HG03175 (cell line): ENCODE results near the gene TGFB1I1.

ENCODE experiments used
- ATAC-seq: cut with Tn5 transposase; IDR thresholded peaks from one replicate; pipeline ENCODE4 v1.9.1; 2021; ENCODE audit warnings: mild to moderate bottlenecking, moderate library complexity; ENCODE audit not compliant: unreplicated experiment

The TGFB1I1 gene

DNA sequence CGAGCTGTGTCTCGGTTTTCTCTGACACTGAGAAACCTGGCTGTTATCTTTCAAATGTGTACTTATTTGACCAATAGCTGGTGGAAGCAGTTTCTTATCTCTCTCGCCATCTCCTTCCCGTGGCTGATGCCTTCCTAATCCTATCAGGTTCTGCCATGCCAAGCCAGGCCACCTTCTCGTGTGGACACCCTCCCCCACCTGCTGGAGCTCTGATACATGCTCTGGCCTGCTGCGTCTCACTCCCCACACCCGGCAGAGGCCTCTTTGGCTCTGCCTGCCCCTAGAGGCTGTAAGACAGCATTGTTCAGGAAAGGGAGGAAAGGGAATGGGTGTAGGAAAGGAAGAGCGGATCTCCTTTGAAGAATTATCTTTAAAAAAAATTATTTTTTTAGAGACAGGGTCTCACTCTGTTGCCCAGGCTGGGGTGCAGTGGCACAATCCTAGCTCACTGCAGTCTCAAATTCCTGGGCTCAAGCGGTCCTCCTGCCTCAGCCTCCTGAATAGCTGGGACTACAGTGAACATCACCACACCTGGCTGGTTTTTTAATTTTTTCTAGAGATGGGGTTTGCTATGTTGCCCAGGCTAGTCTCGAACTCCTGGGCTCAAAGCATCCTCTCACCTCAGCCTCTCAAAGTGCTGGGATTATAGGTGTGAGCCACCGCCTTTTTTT, 20.1 kb upstream of the TGFB1I1 start:
- ATAC-seq, result no peak

DNA sequence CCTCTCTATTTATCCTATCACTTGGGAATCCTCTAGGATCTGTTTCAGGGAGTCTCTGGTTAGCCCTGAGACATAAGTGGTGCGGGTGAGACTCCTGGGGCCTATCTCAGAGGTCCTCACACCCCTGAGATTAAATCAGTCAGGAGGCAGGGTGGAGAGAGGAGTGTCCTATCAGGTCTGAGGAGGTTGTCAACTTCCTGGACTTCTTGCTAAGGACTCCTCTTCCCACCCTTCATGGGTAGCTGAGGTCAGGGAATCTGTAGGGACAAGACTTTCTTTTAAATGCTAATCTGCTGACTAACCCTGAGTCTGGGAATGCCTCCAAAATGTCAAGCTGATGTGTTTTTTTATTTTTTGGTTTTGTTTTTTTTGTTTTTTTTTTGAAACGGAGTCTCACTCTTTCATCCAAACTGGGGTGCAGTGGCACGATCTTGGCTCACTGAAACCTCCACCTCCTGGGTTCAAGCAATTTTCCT, 19.3 kb upstream of the TGFB1I1 start:
- ATAC-seq, result no peak

DNA sequence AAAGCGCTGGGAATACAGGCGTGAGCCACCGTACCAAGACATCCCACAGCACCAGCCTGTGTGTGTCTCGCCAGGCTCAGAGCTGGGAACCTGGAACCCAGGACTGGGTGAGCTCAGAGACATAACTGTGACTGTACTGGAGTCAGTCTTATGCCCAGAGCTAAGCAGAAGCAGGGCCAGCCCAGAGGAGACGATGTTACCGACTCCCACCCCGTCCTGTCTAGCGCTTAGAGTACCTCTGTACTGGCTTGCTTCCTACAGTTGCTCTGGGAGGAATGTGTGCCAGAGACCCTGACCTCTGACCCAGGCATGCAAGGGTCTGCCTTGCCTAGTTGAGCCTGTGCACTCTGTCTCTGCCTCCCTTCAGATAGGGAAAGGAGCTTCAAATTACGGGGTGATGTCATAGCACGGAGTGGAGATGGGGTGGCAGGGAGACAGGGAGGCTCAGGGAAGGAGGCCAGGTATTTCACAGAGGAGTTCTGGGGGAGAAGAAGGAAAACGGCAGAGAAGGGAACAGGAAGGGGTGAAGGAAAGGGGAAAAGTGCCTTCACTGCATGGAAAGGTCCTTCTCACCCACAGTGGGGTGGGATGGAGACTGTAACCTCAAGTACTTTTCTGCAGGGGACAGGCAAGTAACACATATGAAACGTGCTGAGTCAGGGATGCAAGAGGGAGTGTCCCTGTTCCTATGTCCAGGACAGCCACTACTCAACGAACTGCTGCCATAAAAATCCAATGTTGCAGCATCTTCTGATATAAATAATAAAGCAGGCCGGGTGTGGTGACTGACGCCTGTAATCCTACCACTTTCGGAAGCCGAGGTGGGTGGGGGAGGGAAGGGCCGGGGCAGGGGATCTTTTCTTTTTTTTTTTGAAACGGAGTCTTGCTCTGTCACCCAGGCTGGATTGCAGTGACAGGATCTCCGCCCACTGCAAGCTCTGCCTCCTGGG, 18.4 kb upstream of the TGFB1I1 start:
- ATAC-seq, result no peak

DNA sequence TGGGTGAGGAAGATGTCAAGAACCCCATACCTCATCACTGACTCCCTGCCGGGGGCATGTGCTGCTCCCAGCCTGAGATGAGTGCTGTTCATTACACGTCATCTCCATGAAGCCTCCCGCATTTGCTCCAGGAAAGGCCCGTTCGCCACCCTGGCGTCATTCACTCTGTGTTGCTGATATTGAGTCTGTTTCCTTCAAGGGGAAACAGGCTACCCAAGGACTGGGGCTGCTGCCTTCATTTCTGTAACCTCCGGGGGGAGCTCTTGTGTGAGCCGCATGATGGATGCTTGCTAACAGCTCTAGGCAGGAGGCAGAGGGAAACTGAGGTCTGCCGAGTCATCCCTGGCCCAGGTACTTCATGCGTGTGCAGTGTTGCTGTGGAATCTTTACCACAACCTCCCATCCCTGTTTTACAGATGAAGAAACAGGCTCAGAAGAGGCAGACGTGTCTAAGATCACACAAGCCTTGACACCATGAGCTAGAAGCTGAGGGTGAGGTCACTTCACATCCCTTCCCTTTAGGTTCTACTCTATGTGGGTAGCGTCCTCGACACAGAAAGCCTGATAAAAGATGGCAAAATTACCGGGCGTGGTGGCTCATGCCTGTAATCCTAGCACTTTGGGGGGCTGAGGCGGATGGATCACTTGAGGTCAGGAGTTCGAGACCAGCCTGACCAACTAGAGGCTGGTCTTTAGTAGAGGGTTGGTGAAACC, 16.2 kb upstream of the TGFB1I1 start:
- ATAC-seq, result no peak

DNA sequence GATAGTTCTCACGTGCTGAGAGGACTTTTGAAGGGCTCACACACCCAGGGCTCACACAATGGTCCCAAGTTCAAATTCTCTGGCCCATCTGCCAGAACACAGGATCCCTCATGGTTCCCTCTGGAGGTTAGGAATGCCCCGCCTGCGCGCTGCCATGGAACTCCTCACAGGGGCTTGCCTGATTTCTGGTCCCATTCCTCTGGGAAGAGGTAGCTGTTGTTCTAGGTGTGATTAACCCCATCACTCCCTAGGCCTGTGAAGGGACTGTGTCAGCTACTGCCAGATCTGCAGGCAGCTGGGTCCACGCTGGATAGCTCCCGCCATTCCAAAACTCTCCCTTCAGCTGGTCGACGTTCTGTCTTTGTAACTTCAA, 15.0 kb upstream of the TGFB1I1 start:
- no peak for ATAC-seq

DNA sequence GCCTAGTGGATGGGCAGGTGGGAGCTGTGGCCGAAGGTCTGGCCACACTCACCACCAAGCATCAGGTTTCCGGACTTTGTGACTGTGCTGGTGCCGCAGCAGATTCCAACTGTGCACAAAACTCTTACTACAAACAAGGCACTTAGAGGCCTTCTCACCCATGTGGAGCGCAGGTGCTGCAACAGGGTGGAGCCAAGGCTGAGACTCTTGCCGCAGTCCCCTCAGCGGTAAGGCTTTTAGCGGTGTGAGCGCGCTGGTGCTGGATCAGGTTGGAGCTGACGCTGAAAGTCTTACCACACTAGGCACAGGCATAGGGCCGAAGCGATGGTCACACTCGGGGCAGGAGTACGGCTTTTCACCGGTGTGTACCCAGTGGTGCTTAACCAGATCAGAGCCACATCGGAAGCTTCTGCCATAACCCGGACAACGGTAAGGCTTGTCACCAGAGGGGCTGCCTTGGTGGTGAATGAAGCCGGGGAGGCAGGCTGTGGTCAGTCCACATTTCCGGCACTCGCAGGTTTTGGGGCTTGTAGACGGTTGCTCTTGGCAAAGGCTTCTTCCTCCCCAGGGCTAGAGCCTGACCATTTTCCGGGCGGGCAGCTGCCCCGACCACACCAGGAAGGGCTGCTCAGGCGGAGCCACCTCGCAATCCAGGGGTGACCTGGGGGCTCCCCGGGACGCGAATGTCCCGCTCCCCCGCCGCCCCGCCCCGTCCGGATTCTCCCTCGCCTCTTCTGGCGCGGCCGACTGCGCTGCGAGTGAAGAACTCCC, 13.7 kb upstream of the TGFB1I1 start:
- ATAC-seq, result peak; percentile 19

DNA sequence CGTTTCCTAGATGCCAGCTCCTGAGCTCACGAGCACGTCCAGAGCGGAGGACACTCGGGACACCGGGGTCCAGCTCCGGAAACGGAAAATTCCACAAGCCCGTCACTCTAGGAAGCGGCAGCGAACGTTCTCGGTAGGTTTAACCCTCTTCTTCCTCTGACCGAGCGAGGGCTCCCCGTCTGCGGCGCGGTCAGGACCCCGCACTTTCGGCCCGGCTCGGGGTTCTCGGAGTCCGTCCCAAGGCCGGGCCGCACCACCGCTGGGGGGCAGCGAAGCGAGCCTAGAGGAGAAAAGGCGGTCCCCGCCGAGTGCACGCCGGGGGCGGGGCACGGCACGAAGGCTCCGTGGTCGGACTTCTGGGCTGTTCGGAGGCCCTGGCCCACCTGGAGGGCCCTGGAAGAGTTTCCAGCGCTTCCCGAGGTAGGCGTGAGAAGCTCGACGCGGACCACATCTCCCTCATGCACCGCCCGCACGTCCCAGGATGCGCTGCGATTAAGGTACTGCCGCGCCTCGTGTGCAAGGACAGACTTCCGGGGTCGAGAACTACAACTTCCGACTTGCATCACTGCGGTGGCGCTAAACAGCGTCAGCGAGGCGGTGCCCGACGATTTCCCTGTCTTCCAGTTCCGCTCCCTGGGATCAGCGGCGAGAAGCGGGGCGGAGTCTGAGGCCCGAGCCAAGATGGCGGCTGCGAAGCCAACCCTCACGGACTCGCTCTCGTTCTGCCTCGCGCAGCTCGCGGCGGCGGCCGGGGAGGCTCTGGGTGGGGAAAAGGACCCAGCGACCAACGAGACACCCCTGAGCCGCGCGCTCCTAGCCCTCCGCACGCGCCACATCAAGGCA, 12.9 kb upstream of the TGFB1I1 start, which contains the start of gene ARMC5:
ARMC5 (plus strand) TSS at position 658 of the 843 bp plus-strand sequence; CDS start at position 682, 24 bp downstream.
- peak; percentile 67 for ATAC-seq

DNA sequence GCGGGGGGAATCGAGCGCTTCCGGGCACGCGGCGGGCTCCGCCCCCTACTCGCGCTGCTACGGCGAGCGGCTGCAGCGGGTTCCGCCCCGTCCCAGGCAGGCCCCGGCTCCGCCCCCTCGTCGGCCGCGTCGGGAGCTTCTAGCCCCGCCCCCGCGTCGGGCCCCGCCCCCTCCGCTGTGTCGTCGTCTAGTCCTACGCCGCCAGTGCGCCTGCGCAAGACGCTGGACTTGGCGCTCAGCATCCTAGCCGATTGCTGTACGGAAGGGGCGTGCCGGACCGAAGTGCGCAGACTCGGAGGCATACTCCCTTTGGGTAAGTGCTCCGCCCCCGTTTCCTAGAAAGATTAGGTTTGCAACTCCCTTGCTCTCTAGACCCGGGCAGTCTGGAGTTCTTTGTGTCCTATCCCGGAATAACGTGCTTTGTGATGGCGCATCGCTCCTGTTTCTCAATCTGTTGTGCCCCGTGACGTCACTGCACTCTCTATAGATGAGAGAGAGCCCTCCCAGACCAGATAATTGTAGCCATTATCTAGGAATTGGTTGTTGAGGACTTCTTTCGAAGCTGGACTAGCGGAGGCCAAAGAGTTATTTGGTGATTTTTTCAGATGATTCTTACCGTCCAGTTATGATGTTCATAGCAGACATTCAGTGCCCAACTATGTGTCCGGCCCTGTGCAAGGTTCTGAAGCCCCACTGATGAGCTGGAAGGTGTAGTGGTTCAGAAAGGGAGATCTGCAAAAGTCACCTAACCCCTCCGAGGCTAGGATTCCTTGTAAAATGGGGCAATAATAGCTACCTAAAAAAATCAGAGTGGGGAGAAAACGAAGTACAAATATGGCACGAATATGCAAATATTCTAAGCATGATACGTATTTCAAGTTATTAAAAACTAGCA, 12.0 kb upstream of the TGFB1I1 start:
- peak; percentile 69 for ATAC-seq

DNA sequence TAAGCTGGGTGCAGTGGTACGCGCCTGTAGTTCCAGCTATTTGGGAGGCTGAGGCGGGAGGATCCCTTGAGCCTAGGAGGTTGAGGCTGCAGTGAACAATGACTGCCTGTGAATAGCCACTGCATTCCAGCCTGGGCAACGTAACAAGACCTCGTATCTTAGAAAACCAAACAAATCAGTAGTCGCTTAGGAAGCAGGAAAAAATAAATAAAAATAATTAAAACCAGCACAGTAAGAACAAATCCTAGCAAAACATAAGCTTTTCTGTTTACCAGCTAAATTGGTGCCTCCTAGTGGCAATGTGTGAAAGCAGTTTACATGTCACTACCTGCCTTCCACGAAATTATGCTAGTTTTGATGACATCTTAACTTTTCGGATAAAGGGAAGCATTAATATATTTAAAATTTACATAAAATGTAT, 11.4 kb upstream of the TGFB1I1 start:
- ATAC-seq, result no peak

DNA sequence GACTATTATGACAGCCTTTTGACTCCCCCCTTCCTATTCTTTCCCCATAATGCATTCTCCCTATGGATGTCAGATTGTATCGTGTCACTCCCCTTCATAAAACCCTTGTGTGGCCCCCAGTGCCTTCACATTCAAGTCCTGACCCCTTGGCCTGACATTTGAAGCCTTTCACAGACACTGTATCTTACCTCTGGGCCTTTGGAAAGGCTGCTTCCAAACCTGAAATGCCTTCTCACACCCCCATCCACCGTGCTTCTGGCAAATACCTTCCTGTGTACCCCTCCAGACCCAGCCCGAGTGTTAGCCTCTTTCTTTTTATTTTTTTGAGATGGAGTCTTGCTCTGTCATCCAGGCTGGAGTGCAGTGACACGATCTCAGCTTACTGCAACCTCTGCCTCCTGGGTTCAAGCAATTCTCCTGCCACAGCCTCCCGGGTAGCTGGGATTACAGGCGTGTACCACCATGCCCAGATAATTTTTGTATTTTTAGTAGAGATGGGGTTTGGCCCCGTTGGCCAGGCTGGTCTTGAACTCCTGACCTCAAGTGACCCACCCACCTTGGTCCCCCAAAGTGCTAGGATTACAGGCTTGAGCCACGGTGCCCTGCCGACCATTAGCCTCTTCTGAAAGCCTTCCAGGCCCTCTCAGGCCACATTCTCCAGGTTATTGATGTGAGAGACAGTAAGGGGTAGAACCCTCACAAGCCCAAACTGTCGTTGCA, 10.6 kb upstream of the TGFB1I1 start:
- no peak for ATAC-seq

DNA sequence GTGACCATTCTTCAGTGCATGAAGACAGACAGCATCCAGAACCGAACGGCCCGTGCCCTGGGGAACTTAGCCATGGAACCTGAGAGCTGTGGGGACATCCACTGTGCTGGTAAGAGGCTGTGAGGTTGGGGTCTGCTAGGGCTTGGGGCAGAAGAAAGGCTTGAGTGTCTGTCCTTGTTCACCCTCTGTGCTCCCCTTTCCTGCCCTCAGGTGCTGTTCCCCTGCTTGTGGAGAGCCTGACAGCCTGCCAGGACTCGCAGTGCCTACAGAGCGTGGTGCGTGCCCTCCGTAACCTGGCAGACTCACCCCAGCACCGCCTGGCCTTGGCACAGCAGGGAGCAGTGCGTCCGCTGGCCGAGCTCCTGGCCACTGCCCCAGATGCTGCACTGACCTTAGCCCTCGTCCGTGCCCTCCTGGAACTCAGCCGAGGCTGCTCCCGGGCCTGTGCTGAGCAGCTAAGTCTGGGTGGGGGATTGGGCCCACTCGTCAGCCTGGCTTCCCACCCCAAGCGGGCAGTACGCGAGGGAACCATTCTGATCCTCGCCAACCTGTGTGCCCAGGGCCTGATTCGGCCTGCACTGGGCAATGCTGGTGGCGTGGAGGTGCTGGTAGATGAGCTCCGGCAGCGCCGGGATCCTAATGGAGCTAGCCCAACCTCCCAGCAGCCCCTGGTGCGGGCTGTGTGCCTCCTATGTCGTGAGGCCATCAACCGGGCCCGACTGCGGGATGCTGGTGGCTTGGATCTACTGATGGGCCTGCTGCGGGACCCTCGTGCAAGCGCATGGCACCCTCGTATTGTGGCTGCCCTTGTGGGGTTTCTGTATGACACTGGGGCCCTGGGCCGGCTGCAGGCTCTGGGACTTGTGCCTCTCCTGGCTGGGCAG, 9.8 kb upstream of the TGFB1I1 start:
- no peak for ATAC-seq

DNA sequence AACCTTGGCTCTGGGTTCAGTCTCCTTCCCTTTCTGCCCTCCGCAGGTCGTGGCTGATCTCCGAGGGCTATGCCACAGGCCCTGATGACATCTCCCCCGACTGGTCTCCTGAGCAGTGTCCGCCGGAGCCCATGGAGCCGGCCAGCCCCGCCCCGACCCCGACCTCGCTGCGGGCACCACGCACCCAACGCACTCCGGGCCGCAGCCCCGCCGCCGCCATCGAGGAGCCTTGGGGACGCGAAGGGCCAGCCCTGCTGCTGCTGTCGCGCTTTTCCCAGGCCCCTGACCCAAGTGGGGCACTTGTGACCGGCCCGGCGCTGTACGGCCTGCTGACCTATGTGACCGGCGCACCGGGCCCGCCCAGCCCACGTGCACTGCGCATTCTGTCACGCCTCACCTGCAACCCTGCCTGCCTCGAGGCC, 7.6 kb upstream of the TGFB1I1 start:
- no peak for ATAC-seq

DNA sequence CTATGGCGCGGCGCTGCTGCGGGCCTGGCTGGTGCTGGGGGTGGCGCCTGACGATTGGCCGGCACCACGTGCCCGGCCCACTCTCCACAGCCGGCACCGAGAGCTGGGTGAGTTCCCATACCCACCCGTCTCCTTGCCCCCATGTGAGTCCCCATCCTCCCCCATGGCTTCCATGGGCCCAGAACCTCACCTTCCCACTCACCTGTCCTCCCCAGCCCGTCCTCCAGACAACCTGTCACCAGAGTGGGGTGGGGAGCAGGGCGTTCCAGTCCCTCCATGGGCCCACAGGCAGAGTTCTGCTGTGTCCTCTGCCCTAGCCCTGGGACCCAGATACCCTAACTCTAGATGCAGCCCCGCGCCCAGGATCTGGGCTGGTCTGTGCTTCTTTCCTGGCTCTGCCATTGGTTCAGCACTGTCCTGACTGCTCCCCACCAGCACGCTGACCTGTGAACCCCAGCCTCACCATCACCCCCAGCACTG, 7.1 kb upstream of the TGFB1I1 start:
- ATAC-seq, result no peak

DNA sequence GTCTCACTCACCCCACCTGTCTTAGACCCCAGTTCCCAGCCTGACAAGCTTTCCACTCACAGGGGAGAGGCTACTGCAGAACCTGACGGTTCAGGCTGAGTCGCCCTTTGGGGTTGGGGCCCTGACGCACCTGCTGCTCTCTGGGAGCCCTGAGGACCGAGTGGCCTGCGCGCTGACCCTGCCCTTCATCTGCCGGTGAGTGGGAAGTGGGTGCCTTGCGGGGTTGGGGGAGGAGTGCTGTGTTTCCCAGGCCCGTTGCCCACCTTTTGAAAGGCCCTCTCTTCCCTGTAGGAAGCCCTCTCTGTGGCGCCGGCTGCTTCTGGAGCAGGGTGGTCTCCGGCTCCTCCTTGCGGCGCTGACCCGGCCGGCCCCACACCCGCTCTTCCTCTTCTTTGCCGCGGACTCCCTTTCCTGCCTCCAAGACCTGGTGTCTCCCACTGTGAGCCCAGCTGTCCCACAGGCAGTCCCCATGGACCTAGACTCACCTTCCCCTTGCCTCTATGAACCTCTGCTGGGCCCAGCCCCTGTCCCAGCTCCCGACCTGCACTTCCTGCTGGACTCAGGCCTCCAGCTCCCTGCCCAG, 6.1 kb upstream of the TGFB1I1 start:
- no peak for ATAC-seq

DNA sequence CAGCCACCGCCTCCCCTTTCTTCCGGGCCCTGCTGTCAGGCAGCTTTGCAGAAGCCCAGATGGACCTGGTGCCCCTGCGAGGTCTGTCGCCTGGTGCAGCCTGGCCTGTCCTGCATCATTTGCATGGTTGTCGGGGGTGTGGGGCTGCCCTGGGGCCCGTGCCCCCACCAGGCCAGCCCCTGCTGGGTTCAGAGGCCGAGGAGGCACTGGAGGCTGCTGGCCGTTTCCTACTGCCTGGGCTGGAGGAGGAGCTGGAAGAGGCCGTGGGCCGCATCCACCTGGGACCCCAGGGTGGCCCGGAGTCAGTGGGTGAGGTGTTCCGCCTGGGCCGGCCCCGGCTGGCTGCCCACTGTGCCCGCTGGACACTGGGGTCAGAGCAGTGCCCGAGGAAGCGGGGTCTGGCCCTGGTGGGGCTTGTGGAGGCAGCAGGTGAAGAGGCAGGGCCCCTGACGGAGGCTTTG, 5.5 kb upstream of the TGFB1I1 start:
- no peak for ATAC-seq

DNA sequence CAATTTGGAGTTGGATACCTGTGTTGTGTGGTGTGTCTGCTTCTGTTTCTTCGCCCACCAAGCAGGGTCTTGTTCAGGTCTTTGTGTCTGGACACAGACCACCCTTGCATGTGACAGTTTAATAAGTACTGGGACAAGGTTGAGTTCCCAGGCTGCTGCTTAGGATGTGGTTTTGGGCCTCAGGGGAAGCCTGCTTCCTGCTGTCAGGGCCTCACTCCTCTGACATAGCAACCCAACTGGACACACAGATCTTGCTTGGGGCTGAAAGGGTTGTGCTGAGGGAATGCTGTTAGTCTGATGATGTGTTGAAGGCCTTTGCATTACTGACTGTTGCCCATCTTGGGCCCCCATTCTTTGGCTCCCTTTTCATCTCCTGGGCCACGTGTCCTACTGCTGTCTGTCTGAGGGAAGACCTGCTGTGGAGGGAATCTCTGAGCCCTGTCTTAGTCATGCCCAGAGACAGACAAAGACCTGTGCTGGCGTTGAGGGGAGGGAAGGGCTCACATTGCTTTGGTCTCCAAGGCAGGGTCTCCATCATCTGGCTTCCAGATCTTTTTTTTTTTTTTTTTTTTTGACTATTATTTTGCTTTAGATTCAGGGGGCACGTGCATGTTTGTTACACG, 4.7 kb upstream of the TGFB1I1 start:
- peak; percentile 64 for ATAC-seq
